C4-2B (cell line): ENCODE data around the gene HNRNPA3.

Experiments used
- ZFX ChIP-seq: fragments of 450-650 bp; IDR thresholded peaks from 2 replicates; pipeline ENCODE4 v1.6.1; 2017
- TF ChIP-seq, protein P1 (sequence below): fragments of 450-650 bp; conservative IDR thresholded peaks from 2 replicates; pipeline ENCODE4 v1.5.1; 2017; ENCODE audit warnings: mild to moderate bottlenecking

DNA sequence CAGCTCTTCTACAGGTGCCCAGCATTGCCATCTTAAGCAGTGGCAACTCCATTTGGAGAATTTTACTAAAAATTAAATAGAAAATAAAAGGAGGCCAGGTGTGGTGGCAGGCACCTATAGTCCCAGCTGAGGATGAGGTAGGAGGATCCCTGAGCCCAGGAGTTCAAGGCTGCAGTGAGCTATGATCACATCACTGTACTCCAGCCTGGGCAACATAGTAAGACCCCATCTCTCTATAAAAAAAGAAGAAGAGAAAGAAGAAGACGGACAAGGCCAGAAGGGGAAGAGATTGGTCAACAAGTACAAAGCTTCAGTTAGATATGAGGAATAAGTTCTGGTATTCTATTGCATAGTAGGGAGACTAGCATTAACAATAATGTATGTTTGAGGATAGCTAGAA is 21.7 kb upstream of the HNRNPA3 start:
- TF ChIP-seq, protein P1, sequence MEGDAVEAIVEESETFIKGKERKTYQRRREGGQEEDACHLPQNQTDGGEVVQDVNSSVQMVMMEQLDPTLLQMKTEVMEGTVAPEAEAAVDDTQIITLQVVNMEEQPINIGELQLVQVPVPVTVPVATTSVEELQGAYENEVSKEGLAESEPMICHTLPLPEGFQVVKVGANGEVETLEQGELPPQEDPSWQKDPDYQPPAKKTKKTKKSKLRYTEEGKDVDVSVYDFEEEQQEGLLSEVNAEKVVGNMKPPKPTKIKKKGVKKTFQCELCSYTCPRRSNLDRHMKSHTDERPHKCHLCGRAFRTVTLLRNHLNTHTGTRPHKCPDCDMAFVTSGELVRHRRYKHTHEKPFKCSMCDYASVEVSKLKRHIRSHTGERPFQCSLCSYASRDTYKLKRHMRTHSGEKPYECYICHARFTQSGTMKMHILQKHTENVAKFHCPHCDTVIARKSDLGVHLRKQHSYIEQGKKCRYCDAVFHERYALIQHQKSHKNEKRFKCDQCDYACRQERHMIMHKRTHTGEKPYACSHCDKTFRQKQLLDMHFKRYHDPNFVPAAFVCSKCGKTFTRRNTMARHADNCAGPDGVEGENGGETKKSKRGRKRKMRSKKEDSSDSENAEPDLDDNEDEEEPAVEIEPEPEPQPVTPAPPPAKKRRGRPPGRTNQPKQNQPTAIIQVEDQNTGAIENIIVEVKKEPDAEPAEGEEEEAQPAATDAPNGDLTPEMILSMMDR: no peak
- TF ChIP-seq ZFX: no peak
